Stimulated activated CD4-positive, alpha-beta T cell treated with anti-CD3 and anti-CD28 coated beads, Interleukin-1b, Interleukin-23, amount 100 ng/mL, for 24 hours (primary cell): ENCODE data around the gene PRKAB1.
"Not testable (repeated sequence)": the region's sequence is repeated elsewhere in the genome, so short reads cannot be mapped to it uniquely, and the experiment has no call there.

ENCODE experiments used
- DNase-seq, 4 experiments: peaks; one replicate each; pipeline ENCODE4 v3.0.0-alpha.2; 2020; ENCODE audit warnings: low read depth in 4 of 4, low spot score in 1 of 4

Gene PRKAB1

DNA sequence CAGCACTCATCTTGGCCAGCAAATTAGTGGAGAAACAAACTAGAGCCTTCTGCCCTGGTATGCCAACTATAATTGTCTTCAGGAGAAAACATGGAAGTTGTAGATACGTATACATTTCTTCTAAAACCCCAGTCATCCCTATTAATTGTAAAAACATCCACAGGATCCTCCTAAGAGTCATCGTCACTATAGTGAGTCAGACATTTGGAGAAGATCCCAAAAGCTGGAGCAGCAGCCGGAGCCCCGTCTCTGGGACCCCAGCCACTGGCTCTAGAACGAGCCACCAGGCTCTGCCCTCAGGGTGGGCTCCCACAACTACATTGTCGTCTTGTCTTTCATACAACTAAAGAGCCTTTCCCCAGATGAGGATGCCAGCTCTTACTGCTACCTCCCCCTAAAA lies 15.5 kb downstream of the PRKAB1 start:
- no peak for DNase-seq

- DNase-seq = no peak
Observed at GRCh38 chr12:119683816-119684215, 15.9 kb downstream of the PRKAB1 start.

DNA sequence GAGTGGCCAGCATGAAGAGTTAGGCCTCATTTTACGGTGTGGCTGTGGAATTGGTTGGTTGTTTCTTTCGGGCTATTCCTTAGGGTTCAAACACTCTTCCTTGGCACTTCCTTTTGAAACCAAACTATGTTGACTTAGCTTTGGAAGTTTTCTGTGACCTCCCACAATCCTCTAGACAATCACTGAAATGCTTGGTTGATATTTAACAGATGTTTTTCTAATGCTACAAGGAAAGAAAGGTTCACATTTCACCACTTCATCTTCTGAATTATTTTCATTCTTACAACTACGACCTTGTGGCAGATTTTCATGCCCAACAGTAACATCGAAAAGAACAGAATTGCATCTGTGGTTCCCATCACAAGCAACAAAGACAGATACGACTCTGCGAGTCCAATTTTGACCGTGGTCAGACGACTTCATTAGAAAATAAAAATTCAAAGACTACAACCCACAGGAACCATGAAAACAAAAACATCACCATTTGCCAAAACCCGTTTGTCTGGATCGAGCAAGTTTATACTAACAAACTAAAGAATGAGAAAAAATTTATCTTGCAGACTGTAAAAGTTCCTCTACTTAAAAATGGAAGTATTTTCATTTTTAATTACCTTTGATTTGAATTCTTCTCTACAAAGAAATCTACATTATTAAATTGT lies 16.9 kb downstream of the PRKAB1 start:
- no peak for DNase-seq

GRCh38 chr12:119685375-119685774 lies 17.4 kb downstream of the PRKAB1 start:
- no peak for DNase-seq

DNA sequence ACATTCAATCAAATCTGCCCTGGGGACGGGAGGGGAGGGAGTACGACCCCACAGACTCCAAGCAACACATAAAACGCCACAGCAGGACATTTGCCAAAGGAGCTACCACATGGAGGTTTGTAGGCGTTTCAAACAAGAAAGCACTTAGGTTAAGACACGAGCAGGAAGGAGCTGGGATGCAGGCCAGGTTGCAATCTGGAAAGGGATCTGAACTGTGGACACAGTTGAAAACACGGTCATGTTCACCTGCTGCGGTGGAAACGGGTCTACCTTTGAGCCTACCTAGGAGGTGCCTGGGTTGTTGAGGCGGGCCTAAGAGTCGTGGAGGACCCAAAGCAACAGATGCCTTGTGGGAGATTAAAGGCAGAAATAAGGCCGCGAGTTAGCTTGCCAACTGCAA lies 18.4 kb downstream of the PRKAB1 start:
- DNase-seq = no peak

DNA sequence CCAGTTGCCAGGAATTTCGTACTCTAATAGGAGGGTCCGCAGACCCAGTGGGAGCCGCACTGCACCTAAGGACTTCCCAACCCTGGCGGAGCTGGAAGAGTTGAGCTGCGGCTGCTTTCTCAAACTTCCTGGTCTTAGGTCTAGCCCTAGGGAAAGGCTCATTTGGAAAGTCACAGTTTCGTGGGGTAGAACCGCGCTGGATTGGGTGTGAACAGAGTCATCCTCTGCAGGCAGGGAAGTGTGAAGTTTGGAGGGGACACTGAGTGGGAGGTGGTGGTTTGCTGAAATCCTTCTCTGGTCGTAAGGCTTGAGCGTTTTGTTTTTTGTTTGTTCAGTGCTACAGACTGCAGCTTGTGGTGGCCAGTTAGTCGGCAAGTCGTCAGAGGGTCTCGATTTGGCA lies 18.8 kb downstream of the PRKAB1 start:
- no peak for DNase-seq

DNA sequence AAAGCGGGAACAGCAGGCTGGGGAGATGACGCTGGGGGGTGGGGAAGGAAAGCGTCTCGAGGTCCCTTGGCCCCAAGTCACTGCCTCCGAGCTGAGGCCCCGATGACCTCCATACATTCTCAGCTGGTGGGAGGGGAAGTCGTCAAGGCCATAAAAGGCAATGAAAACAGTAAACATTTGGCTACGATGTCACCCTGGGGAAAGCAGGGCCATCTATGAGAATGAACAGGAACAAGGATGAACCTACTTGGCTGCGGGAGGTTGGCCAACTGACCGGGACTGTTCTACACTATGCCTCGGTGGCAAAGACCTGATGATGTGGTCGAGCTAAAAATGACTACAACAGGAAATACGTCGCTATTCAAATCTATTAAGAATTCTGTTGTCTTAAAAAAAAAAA lies 19.5 kb downstream of the PRKAB1 start:
- no peak for DNase-seq

GRCh38 chr12:119687879-119688278 lies 19.9 kb downstream of the PRKAB1 start:
- DNase-seq = no peak

DNA sequence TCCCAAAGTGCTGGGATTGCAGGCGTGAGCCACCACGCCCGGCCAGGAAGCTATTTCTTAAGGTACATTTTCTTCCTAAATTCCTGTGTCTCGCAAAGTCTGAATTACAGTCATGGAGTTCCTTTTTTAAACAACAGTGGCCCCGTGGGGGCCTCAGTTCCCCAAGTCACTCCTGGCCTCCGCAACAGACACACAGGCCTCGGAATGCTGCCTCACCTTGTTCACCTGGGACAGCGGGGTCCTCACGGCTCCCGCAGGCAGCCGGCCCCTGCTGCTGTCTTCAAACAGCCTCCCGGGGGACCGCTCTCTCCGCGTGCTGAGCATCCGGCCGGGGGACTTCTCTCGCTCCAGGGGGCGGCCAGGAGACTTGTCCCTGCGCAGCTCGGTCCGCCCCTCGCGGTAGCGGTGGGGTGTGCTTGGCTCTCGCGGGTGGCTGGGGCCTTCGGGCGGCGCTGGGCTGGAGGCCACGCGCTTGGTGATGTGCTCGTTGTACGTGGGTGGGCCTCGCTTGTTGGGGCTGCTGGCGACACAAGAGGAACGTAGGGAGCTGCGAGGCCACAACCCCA lies 22.1 kb downstream of the PRKAB1 start:
- DNase-seq = no peak

- DNase-seq = no peak
Observed at GRCh38 chr12:119691202-119691810, 23.4 kb downstream of the PRKAB1 start.

DNA sequence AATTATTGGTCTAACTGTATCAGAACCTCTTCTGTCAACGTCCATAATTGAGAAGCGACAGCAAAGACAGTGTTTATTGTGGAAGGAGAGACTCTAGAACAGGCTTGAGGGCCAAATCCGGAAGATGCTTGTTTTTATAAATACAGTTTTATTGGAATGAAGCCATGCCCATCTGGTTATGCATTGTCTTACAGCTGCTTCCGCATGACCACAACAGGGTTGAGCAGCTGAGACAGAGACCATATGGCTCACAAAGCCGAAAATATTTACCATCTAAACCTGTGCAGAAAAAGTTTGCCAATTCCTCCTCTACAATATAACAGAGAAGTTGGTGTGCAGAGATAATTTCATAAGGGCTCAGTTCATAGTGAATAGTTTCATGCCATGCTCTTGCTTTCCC lies 24.5 kb downstream of the PRKAB1 start:
- no peak for DNase-seq

GRCh38 chr12:119692997-119693396 lies 25.1 kb downstream of the PRKAB1 start:
- no peak for DNase-seq

DNA sequence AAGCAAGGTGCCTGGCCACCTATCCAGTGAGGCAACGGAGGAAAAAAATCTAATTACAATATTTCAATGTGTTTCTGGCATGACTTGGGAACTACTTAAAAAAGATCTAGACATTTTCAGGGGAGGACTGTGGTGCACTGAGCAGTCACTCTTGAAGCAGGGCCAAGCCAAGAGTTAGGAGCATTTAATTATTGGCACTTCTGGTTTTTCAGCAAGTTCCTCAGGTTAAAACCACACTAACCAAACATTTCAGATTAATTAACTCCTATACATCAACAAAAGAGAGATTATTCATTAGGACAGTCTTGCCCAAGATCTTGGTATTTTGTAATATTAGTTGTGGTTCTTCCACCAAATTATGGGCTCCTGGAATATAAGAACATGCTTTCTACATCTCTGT lies 25.6 kb downstream of the PRKAB1 start:
- no peak for DNase-seq

GRCh38 chr12:119694111-119694510 lies 26.2 kb downstream of the PRKAB1 start:
- no peak for DNase-seq

GRCh38 chr12:119695034-119695433 lies 27.1 kb downstream of the PRKAB1 start:
- no peak for DNase-seq

GRCh38 chr12:119696943-119697342 lies 29.0 kb downstream of the PRKAB1 start:
- DNase-seq = no peak

- no peak for DNase-seq
Observed at GRCh38 chr12:119699199-119699760, 31.3 kb downstream of the PRKAB1 start.

GRCh38 chr12:119700078-119700477 lies 32.1 kb downstream of the PRKAB1 start:
- DNase-seq = no peak

- DNase-seq = no peak
Observed at GRCh38 chr12:119704065-119704747, 36.3 kb downstream of the PRKAB1 start.

DNA sequence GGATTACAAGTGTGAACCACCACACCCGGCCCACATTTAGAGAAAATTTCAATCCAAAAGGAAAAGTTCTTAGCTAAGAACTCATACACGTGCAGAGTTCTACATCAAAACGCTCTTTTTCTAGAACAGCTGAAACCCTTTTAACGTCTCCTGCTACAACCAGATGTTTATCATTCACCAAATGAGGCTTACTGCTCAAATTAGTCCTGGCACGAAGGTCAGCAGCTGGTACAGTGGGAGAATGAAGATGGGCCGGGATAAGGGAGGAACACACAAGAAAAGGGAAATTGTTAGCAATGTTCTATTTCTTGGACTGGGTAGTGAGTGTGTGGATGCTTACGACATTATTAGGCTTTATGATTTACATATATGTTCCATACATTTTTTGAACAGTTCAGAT lies 37.2 kb downstream of the PRKAB1 start:
- DNase-seq = no peak

GRCh38 chr12:119706427-119706826 lies 38.5 kb downstream of the PRKAB1 start:
- not testable (repeated sequence) for DNase-seq

- no peak for DNase-seq
Observed at GRCh38 chr12:119710374-119710964, 42.5 kb downstream of the PRKAB1 start.
